ENCODE results near the gene UGT2B11.
"Not testable (repeated sequence)": the region's sequence is repeated elsewhere in the genome, so short reads cannot be mapped to it uniquely, and the experiment has no call there.

UGT2B11 gene

DNA sequence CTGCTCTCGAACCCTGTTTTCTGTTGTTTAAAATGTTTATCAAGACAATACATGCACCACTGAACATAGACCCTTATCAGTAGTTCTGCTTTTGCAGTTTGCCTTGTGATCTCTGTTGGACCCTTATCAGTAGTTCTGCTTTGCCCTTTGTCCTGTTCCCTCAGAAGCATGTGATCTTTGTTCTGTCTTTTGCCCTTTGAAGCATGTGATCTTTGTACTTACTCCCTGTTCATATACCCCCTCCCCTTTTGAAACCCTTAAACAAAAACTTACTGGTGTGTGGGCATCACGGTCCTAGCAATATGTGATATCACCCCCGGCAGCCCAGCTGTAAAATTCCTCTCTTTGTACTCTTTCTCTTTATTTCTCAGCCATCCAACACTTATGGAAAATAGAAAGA lies 22.6 kb downstream of the UGT2B11 start:
- H3K4me1 Mint-ChIP-seq (ENCODE audit: low read depth); H3K9me3 Mint-ChIP-seq; H3K27ac Mint-ChIP-seq; H3K36me3 Mint-ChIP-seq (ENCODE audit: low read depth); H3K27me3 Mint-ChIP-seq; H3K4me3 Mint-ChIP-seq: not testable (repeated sequence)

DNA sequence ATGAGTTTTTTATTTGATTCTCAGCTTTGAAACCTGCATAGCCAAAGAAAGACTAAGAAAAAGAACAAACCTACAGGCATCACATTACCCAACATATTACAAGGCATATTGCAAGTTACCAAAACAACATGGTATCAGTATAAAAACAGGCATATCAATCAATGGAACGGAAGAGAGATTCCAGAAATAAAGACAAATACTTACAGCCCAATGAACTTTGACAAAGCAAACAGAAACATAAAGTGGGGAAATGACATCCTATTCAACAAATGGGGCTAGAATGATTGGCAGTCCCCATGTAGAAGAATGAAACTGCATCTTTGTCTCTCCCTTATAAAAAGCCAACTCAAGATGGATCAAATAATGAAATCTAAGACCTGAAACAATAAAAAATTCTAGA lies 23.9 kb downstream of the UGT2B11 start:
- not testable (repeated sequence) for H3K36me3 Mint-ChIP-seq (ENCODE audit: low read depth); H3K4me1 Mint-ChIP-seq (ENCODE audit: low read depth); H3K27ac Mint-ChIP-seq; H3K27me3 Mint-ChIP-seq; H3K9me3 Mint-ChIP-seq; H3K4me3 Mint-ChIP-seq

DNA sequence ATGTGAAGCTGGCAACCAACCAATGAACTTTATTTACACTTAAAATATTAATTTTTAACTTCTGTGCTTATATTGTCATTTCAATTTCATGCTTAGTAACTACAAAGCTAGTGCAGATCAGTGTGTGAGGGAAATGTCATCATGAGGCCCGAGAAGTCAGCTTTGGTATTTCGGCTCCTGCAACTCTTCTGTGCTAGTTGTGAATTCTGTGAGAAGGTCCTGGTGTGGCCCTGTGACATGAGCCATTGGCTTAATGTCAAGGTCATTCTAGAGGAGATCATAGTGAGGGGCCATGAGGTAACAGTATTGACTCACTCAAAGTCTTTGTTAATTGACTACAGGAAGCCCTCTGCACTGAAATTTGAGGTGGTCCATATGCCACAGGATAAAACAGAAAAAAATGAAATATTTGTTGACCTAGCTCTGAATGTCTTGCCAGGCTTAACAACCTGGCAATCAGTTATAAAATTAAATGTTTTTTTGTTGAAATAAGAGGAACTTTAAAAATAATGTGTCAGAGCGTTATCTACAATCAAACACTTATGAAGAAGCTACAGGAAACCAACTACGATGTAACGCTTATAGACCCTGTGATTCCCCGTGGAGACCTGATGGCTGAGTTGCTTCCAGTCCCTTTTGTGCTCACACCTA lies 32.9 kb downstream of the UGT2B11 start:
- H3K9me3 Mint-ChIP-seq; H3K4me3 Mint-ChIP-seq; H3K27me3 Mint-ChIP-seq; H3K36me3 Mint-ChIP-seq (ENCODE audit: low read depth); H3K27ac Mint-ChIP-seq; H3K4me1 Mint-ChIP-seq (ENCODE audit: low read depth): not testable (repeated sequence)

DNA sequence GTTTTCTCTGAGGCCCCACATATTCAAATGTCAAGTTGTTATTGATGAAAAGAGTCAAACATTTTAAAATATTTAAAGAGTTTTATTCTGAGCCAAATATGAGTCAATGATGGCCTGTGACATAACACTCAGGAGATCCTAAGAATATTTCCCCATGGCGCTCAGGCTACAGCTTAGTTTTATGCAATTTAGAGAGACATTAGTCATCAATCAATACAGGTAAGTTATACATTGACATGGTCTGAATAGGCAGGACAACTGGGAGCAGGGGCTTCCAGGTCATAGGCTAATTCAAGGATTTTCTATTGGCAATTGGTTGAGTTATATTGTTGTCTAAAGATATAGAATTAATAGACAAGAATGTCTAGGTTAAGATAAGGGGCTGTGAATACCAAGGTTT lies 34.7 kb downstream of the UGT2B11 start:
- H3K4me3 Mint-ChIP-seq; H3K27me3 Mint-ChIP-seq; H3K36me3 Mint-ChIP-seq (ENCODE audit: low read depth); H3K4me1 Mint-ChIP-seq (ENCODE audit: low read depth); H3K9me3 Mint-ChIP-seq; H3K27ac Mint-ChIP-seq: not testable (repeated sequence)

DNA sequence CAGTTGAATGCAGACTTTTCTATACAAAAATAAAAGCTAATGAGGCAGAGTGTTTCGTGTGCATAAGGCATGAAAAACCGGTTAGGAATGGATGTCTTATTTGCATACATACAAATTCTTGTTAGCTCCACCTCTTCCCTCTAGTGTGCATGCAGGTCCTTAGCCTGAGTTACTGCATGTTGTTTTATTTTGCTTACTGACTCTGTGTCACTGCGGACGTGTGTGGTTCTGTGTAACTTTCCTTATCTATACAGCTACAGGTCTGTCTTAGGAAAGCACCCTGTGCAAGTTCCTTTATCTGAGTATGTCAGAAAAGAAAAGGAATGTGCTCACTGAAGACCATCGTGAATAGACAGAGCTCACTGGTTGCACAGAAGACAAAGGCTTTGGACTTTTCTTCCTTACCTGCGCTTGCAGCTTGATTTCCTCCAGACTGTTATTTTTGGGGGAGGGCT lies 35.8 kb downstream of the UGT2B11 start:
- not testable (repeated sequence) for H3K27me3 Mint-ChIP-seq; H3K4me3 Mint-ChIP-seq; H3K9me3 Mint-ChIP-seq; H3K36me3 Mint-ChIP-seq (ENCODE audit: low read depth); H3K27ac Mint-ChIP-seq; H3K4me1 Mint-ChIP-seq (ENCODE audit: low read depth)

DNA sequence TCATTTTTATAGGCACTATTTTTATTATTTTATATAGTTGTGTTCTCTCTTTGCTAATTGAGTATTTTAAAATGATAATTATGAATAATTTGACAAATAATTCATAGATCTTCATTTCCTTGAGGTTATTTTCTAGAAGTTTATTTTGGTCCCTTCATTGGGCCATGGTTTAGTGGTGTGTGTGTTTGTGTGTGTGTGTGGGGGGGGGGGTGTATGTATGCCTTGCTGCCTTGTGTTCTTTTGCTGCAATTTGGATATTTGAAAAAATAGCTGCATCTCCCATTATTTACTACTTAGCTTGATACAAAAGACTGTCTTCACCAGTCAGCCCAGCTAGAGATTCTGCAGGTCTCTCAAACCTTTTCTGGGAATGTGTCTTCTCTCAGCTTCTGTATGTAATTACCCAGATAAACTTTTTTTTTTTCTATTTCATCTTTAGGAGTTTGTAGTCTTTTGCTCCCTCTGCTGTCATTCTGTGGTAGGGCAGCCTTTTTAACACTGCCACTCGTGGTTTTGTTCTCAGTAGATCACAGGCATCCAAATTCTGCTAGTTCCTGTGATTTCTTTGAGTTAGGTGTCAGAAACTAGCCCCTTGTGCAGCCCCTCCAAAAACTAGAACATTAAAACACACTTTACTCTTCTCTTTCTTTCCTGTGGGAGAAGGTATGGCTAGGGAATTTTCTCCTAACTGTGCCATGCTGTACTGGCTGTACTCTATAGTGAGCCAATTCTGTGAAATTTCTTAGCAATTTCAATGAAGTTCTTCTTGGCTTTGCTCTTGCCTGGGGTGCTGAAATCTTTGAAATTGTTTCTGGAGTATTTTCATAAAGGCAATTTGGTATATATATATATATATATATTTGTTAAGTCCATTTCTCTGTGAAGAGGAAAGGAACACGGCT lies 44.1 kb downstream of the UGT2B11 start:
- not testable (repeated sequence) for H3K27ac Mint-ChIP-seq; H3K36me3 Mint-ChIP-seq (ENCODE audit: low read depth); H3K9me3 Mint-ChIP-seq; H3K27me3 Mint-ChIP-seq; H3K4me3 Mint-ChIP-seq; H3K4me1 Mint-ChIP-seq (ENCODE audit: low read depth)

DNA sequence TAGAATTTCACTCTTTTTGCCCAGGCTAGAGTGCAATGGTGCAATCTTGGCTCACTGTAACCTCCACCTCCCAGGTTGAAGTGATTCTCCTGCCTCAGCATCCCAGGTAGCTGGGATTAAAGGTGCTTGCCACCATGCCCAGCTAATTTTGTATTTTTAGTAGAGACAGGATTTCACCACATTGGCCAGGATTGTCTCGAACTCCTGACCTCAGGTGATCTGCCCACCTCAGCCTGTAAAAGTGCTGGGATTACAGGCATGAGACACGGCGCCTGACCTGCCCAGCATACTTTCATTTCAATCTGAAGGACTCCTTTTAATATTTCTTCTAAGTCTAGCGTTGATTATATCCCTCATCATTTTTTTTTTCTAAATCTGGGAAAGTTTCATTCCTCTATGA lies 45.4 kb downstream of the UGT2B11 start:
- not testable (repeated sequence) for H3K9me3 Mint-ChIP-seq, H3K4me3 Mint-ChIP-seq

DNA sequence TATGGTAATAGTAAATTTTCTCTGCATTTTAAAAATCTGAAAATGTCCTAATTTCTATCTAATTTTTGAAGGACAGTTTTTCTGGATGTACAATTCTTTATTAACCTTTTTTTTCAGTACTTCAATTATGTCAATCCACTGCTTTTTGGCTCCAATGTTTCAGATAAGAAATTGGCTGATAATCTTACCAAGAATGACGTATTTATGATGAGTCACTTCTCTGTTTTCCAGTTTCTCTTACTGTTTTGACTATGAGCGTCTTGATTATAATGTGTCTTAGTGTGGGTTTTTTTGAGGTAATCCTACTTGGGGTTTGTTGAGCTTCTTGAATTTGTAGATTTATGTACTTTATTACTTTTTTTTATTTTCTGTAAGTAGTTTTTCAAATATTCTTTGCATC lies 47.2 kb downstream of the UGT2B11 start:
- no peaks in the 10 kb centered on the region for H3K27me3 Mint-ChIP-seq
- H3K9me3 Mint-ChIP-seq = peaks cover 7% of the 10 kb centered on the region
- no peak overlapping the region for H3K27ac Mint-ChIP-seq
- H3K4me3 Mint-ChIP-seq = no peak overlapping the region
- no peaks in the 10 kb centered on the region for H3K36me3 Mint-ChIP-seq (ENCODE audit: low read depth)
- H3K4me1 Mint-ChIP-seq (ENCODE audit: low read depth) = no peaks in the 10 kb centered on the region

More for the DNA sequence above, 45.4 kb downstream of the UGT2B11 start:
- H3K36me3 Mint-ChIP-seq (ENCODE audit: low read depth); H3K27me3 Mint-ChIP-seq; H3K4me1 Mint-ChIP-seq (ENCODE audit: low read depth); H3K27ac Mint-ChIP-seq: not testable (repeated sequence)

DNA sequence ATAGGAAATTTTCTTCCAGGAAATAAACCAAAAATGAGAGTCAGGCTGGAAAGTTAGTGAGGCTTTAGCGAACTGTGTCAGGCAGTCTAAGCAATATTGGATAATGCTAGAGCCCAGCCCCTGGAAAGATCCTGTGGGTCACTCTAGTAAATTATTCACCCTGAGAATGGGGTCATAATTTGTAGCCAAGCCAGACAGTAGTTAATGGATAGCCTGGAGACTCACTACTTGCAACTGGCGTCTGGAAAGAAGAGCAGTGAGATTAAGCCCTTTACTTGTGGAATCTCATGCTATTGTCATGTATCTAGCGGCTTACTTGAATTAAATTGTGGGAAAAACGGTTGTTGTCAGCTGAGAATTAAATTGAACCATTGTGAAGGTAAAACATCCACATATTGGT lies 48.2 kb downstream of the UGT2B11 start:
- not testable (repeated sequence) for H3K27me3 Mint-ChIP-seq; H3K27ac Mint-ChIP-seq; H3K4me3 Mint-ChIP-seq; H3K36me3 Mint-ChIP-seq (ENCODE audit: low read depth); H3K4me1 Mint-ChIP-seq (ENCODE audit: low read depth); H3K9me3 Mint-ChIP-seq

DNA sequence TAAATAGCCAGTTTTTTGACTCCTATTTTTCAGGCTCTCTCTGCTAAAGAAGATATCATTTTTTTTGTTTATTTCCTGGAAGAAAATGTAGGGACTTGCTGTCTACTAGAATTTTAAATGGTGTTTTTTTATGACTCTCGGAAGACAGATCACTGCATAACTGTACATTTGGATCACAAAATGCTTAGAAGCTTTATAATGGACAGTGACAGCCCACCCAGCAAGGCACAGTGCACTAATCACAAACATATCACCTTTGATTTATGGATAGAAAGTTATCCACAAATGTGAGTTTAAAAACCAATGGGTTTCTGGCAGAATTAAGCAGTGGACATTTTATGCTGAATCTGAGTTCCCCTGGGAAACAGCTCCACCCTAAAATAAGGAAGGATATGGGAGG lies 48.8 kb downstream of the UGT2B11 start:
- H3K27me3 Mint-ChIP-seq, H3K9me3 Mint-ChIP-seq, H3K4me3 Mint-ChIP-seq: not testable (repeated sequence)

DNA sequence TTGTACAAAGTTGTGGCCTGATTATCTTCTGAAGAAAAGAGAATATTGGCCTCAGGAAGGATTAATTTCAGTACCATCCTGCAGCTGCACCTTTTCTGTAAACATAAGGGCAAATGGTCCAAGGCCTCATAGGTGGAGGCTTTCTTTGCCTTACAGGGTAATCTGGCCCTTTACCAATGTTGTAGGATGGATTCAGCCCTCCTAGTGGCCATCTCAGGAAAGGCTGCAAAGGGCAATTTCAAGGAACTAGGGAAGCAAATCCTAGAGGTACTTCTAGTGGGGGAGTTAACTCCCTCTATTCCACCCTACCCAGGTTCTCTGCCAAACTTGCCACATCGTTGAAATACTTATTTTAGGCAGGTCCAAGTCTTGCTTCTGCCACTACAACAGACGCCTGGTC lies 57.6 kb downstream of the UGT2B11 start:
- Mint-ChIP-seq H3K4me3 (no peak overlapping the region), H3K36me3 (ENCODE audit: low read depth) (no peaks in the 10 kb centered on the region), H3K9me3 (no peaks in the 10 kb centered on the region), H3K4me1 (ENCODE audit: low read depth) (no peaks in the 10 kb centered on the region), H3K27ac (no peak overlapping the region), H3K27me3 (no peaks in the 10 kb centered on the region)

More for the DNA sequence above, 48.8 kb downstream of the UGT2B11 start:
- not testable (repeated sequence) for H3K4me1 Mint-ChIP-seq (ENCODE audit: low read depth); H3K36me3 Mint-ChIP-seq (ENCODE audit: low read depth); H3K27ac Mint-ChIP-seq

DNA sequence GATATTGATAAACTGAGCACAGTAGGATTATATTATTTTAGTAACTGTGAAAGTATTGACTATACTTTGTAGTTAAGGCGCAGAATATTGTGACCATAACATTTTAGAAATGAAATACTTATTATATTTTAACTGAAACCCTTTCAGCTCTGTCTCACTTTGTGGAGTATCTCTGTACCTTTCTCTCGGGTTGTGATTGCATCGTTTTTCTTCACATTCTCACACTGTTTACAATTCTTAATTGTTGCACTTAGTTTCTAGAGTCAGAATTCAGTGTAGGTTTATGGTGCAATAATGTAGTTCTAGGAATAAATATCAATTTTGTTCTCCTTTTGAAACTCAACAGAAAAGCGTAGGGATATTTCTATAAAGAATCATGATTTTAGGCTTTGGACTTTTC lies 60.5 kb downstream of the UGT2B11 start:
- Mint-ChIP-seq H3K27me3 (no peaks in the 10 kb centered on the region), H3K36me3 (ENCODE audit: low read depth) (no peaks in the 10 kb centered on the region), H3K27ac (no peak overlapping the region), H3K4me3 (no peak overlapping the region), H3K4me1 (ENCODE audit: low read depth) (no peaks in the 10 kb centered on the region), H3K9me3 (no peaks in the 10 kb centered on the region)

Measured in stimulated activated naive CD8-positive, alpha-beta T cell treated with anti-CD3 and anti-CD28 coated beads, Interleukin-15, Interleukin-2, amounts not matched to agents 100 ng/mL and 50 ng/mL, for 24 hours (primary cell).